Thoracic aorta (tissue), 2 donors: ENCODE results near the gene VIPR2. TPM values are rescaled to one million over a fixed set of nuclear protein-coding genes. Genes with fewer than 3 reads are reported as not detected.

Experiments used
- ATAC-seq: fragments of 150-250 bp; one replicate; pipeline ENCODE4 v1.8.0; 2017; ENCODE audit warnings: low read depth; ENCODE audit not compliant: insufficient number of reproducible peaks, low FRiP score
- DNase-seq: peaks from one replicate; pipeline ENCODE4 v3.0.0-alpha.2; 2020; ENCODE audit warnings: low spot score
- H3K27ac ChIP-seq, 2 donors: fragments of 200-600 bp; sonication (generic); 1 replicate in 1 of 2; 2 replicates in 1 of 2; pipeline ENCODE4 v1.5.1; 2016; ENCODE audit warnings: mild to moderate bottlenecking in 2 of 2, moderate library complexity in 2 of 2
- H3K27me3 ChIP-seq: fragments of 200-600 bp; sonication (generic); replicated peaks from 2 replicates; pipeline ENCODE4 v1.6.0; 2016; ENCODE audit warnings: mild to moderate bottlenecking; ENCODE audit not compliant: insufficient read depth
- H3K36me3 ChIP-seq: fragments of 200-600 bp; sonication (generic); one replicate; pipeline ENCODE4 v1.5.1; 2016
- H3K4me1 ChIP-seq, 2 donors: fragments of 200-600 bp; sonication (generic); 1 replicate in 1 of 2; 2 replicates in 1 of 2; pipeline versions ENCODE4 v1.5.1 to v1.6.0; 2016; ENCODE audit warnings: low read depth in 2 of 2, mild to moderate bottlenecking in 1 of 2; ENCODE audit not compliant: control insufficient read depth in 1 of 2
- H3K4me3 ChIP-seq: fragments of 200-600 bp; sonication (generic); 2 replicates; pipeline ENCODE4 v1.5.1; 2016; ENCODE audit warnings: mild to moderate bottlenecking
- H3K9me3 ChIP-seq: fragments of 200-600 bp; sonication (generic); 2 replicates; pipeline ENCODE4 v1.5.1; 2016
- CTCF ChIP-seq: fragments of 200-600 bp; sonication (generic); IDR thresholded peaks from one replicate; pipeline ENCODE4 v1.5.1; 2019; ENCODE audit warnings: antibody characterized with exemption
- total RNA-seq, 2 donors: library from RNA; depleted of rRNA; stranded (reverse); fragments of >200 nt; gene quantifications; one replicate each; pipeline versions ENCODE4 v1.1.0 to v1.2.3, GENCODE V29; 2016

The VIPR2 gene
- total RNA-seq, 2 donors from 2014 or later, result 18.3 to 29.5 TPM

- Histone ChIP-seq H3K4me3 (no peak overlapping the region), H3K36me3 (no peaks in the 10 kb centered on the region), H3K27me3 (no peaks in the 10 kb centered on the region), H3K4me1 (no peaks in the 10 kb centered on the region), H3K27ac (no peak overlapping the region), H3K9me3 (no peaks in the 10 kb centered on the region)
- DNase-seq (no peak), ATAC-seq (no peak)
- no peak for TF ChIP-seq CTCF
Measured at GRCh38 chr7:159057647-159058046, 87.0 kb downstream of the VIPR2 start.

DNA sequence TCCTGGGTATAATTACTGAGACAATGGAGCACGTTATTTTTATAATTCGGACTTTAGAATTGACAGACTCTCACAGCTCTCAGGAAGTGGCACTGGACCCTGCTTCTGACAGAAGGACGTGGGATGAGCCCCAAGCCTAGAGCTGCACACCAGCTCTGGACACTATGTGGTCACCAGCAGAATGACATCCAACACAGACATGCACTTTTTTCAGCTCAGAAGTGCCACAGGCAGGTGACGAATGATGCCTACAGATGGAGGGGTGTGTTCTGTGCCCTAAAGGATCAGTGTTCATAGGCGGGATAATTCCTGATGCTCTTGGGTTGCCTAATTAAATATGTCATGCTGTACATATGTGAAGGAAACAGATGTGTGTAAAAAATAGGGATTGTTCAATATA lies 87.9 kb downstream of the VIPR2 start:
- ATAC-seq (no peak), DNase-seq (no peak)
- no peaks in the 10 kb centered on the region for H3K36me3 ChIP-seq
- no peak overlapping the region for H3K4me3 ChIP-seq
- H3K27me3 ChIP-seq, result no peaks in the 10 kb centered on the region
- no peak for TF ChIP-seq CTCF
- no peaks in the 10 kb centered on the region for H3K4me1 ChIP-seq
- H3K27ac ChIP-seq, result no peak overlapping the region
- no peaks in the 10 kb centered on the region for H3K9me3 ChIP-seq

DNA sequence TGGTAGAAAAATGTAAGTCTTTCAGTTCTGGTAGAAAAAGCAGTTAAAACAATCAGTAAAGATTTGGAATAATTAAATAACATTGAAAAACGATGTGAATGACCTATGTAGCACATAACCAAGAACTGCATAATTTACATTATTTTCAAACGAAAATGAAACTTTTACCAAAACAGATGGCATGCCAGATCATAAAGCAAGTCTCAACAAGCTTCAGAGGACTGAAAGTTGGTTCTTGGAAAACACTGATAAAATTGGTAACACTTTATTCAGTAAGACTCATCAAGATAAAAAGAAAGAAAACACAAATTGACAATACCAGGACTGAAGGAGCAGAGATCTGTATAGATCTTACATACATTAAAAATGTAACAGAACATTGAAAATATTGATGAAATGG lies 92.8 kb downstream of the VIPR2 start:
- H3K9me3 ChIP-seq, result no peaks in the 10 kb centered on the region
- no peak overlapping the region for H3K4me3 ChIP-seq
- DNase-seq, result no peak
- H3K4me1 ChIP-seq, result no peaks in the 10 kb centered on the region
- H3K27ac ChIP-seq, result no peak overlapping the region
- no peak for TF ChIP-seq CTCF
- no peaks in the 10 kb centered on the region for H3K36me3 ChIP-seq
- H3K27me3 ChIP-seq, result no peaks in the 10 kb centered on the region
- no peak for ATAC-seq

- no peak for TF ChIP-seq CTCF
- no peak for ATAC-seq
Measured at GRCh38 chr7:159050704-159051103, 94.0 kb downstream of the VIPR2 start.

GRCh38 chr7:159049266-159050025 lies 95.2 kb downstream of the VIPR2 start:
- ATAC-seq (no peak), DNase-seq (no peak)
- H3K36me3 ChIP-seq, result no peaks in the 10 kb centered on the region
- no peaks in the 10 kb centered on the region for H3K9me3 ChIP-seq
- no peak for TF ChIP-seq CTCF
- no peak overlapping the region for H3K27ac ChIP-seq
- H3K27me3 ChIP-seq, result no peaks in the 10 kb centered on the region
- no peaks in the 10 kb centered on the region for H3K4me1 ChIP-seq
- H3K4me3 ChIP-seq, result no peak overlapping the region

More at GRCh38 chr7:159050704-159051103, 94.0 kb downstream of the VIPR2 start:
- Histone ChIP-seq H3K4me1 (no peaks in the 10 kb centered on the region), H3K36me3 (no peaks in the 10 kb centered on the region), H3K27me3 (no peaks in the 10 kb centered on the region), H3K27ac (no peak overlapping the region), H3K9me3 (no peaks in the 10 kb centered on the region), H3K4me3 (no peak overlapping the region)
- DNase-seq, result no peak
